Activated CD4-positive, alpha-beta T cell treated with anti-CD3 and anti-CD28 coated beads, Interleukin-2, Interleukin-6, amounts not matched to agents 100 ng/mL and 50 ng/mL, durations not matched to agents 16 hours and 8 hours (primary cell): ENCODE data around the gene TBC1D1.

Source experiments
- DNase-seq: peaks from one replicate; pipeline ENCODE4 v3.0.0-alpha.2; 2020

TBC1D1 gene

DNA sequence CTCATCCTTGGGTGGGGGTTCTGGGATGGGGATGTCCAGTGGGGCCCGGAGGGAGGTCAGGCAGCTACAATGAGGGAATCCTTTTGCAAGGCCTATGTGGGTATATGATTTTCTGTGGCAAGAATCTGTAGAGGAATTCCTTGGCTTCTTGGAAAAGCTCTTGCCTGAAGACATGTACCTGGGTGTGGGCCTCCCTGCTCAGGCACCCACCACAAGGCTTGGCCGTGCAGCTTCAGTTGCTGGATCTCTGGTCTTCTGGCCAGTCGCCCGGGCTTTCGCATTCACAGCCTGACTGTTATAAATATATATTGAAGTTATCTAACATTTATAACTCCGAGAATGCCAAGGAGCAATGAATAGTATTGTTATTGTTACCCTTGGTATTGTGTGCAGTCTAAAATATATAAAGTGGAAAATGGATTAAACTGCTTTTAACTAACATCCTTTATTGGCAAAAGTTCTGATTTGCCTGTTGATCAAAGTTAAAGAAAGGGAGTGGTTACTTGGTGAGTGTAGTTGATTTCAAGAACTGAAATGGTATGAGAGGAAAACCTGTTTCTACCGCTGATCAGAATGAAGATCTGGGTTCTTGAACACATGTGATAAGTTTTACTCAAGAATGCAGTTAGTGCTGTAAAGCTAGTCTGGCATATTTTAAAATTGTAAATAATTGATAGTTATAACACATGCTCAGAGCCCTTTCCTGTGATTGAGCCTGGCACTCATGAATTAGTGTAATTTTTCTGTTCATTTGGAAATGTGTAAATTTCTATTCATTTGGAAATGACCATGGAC lies 105.3 kb downstream of the TBC1D1 start:
- DNase-seq: no peak

DNA sequence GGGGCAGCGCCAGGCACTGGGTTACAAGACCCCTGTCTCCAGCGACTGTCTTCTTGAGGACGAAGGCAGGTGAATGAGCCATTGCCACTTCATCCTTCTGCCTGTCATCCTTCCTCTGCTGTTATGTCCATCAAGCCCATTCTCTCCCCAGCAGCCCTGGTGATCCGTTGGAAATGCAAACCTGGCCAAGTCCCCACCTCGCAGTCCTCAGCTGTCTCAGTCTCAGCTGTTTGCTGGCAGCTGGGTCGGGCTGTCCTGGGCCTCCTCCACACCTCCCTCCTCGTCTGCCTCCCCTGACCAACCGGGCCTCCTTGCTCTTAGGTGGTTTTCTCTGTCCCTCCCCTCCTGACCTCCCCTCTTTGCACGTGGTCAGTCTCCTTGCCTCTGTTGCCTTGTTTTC lies 107.3 kb downstream of the TBC1D1 start:
- DNase-seq: no peak

DNA sequence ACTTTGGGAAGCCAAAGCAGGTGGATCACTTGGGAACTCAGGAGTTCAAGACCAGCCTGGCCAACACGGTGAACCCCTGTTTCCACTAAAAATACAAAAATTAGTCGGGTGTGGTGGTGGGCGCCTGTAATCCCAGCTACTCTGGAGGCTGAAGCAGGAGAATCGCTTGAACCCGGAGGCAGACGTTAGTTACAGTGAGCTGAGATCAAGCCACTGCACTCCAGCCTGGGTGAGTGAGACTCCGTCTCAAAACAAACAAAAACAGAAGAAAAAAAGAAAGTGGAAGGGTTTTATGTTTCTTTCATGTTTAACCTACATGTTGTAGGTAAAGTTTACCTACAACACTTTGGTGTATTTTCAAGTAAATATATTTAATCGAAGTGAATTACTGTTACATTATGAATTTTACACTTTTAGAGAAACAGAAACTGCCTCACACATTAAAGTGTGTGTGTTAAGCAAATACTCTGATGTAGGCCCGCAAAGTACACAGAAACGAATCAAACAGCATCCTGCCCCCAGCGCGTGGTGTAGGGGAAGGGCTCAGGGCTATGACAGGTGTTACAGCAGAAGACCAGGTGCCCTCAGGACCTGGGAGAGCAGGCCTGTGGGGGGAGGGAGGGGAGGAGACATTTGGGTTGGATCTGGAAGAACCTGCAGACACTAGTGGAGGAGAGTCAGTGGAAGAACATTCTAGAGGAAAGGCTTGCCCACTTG lies 108.3 kb downstream of the TBC1D1 start:
- DNase-seq: no peak

DNA sequence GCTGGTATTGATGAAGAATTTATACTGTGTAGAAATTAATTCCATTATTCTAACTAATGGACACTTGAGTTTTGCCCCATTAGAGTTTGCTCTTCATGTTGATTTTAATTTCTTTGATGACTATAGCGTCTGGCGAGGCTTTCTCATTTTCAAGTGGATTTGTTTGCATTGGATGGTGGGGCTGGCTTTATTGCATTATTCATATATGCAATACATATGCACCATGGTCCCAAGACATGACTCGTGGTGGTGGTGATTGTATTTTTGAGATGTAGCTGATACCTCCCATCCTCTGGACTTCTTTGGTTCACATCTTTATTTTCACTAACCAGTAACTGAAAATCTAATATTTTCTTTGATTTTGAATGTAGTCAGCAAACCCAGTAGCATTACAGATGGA lies 109.1 kb downstream of the TBC1D1 start:
- DNase-seq: no peak

DNA sequence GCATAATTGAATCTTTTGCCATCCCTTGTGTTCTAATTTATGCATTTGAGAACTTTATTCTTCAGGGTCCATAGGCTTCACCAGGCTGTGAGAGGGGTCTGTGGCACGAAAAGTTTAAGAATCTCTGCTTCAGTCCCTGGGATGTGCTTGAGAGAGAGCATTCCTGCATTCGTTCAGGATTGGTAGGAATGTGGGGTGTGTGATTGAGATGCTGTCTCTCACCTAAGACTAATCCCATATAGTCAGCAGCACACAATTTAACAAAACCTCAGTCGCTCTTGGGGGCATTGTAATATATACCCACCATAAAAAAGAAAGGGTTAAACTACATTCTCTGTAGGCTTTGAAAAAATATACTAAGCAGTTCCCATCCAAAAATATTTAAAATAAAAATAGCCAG lies 111.0 kb downstream of the TBC1D1 start:
- no peak for DNase-seq

DNA sequence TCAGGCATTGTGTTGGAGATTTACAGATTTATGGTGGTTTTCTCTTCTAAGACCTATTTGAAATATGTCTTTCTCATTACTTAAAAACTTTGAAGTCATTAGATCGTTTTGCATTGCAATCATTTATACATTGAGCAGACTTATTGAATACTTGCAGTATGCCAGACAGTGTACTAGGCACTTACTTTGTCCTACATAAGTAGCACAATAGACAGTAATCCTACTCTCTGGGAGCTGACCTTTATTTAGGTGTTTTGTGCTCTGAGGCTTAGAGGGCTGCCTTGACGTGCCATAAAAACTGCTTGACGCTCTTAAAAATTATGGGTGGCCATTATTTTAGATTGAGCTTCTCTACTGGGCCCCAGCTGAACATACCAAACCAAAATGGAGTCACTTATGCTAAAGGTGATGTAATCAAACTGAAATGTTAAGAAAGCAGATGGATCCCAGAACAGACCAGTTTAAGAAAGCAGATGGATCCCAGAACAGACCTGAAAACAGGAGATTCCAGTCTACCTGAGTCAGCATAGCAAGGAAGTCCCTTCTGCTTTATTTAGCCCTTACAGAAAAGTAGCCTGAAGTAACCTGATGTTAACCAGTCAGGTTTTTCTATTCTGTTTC lies 111.7 kb downstream of the TBC1D1 start:
- no peak for DNase-seq

DNA sequence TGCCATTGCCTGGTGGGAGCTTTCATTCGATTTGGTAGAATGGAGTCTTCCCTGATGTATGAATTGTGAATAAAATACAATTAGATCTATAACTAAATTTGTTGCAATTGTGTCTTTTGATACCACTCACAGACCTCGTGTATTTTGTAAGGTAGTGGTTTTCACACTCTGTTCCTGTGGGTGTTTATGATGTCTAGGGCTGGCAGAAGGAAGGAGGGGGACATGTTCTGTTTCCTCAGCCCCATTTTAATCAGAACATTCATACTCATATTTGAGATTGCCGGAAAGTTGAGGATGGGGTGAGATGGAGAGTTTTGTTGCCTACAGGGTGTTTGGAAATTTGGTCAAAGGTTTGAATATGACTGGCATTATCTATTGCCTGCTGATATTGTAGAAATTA lies 112.2 kb downstream of the TBC1D1 start:
- no peak for DNase-seq

DNA sequence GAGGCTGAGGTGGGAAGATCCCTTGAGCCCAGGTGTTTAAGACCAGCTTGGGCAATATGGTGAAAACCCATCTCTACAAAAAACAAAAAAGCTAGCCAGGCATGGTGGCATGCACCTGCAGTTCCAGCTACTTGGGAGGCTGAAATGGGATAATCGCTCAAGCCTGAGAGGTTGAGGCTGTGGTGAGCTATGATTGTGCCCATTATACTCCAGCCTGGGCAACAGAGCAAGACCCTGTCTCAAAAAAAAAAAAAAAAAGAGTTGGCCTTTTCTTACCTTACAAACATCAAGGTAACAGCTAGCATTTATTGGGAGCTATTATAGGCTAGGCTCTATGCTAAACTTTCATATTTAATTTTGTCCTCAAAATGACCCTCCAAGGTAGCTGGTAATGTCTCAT lies 112.7 kb downstream of the TBC1D1 start:
- DNase-seq: no peak

DNA sequence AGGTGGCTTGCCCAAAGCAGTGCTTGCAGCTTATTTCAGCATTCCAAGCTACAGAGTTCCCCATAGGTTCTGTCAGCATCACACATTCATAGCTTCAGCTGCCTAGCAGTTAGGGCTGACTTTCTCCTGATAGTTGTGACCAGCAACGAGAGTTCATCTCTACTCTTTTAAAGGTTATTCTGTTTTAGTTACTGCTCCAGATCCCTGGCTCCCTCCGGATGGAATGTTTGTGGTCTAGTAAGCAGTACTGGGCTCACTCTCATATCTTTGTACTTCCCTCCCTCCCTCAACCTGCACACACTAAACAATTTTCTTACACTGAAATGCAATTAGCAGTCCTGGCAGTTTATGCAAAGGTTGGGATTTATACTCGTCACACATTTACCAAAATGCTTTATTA lies 113.2 kb downstream of the TBC1D1 start:
- no peak for DNase-seq

DNA sequence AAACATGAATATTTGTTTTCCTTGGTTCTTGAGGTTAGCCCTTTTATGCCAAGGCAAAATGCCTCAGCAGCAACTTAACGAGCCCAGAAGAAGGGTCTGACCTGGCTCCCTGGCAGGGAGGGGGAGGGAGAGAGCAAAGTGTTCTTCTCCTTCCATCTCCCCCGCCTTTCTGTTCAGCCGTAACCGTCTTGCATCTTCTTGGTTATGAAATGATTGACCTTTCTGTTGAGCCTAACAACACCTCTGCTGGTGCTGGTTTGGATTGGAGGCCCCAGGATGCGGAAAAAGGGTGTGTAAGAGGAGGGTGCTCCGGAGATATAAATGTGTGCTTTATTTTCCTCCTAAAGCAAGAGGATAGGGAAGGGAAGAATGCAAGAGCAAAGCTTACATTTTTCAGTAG lies 114.0 kb downstream of the TBC1D1 start:
- no peak for DNase-seq

DNA sequence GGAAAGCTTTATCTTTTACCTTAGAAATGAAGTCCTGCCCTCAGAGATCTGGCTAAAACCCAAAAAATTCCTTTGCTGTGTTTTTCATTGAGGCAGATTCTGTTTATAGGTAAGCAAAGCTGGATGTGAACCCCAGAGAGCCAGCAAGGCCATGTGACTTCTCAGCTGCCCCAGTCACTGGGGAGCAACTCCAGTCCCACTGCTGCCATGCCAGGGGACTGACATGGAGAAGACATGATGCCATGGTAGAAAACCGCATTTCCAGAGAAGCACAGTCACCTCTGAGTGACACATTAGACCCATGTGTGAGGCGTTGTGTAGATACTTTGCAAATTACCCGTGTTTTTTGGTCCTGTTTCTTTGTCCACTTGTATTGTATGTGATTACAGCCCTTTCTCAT lies 114.8 kb downstream of the TBC1D1 start:
- DNase-seq: no peak

DNA sequence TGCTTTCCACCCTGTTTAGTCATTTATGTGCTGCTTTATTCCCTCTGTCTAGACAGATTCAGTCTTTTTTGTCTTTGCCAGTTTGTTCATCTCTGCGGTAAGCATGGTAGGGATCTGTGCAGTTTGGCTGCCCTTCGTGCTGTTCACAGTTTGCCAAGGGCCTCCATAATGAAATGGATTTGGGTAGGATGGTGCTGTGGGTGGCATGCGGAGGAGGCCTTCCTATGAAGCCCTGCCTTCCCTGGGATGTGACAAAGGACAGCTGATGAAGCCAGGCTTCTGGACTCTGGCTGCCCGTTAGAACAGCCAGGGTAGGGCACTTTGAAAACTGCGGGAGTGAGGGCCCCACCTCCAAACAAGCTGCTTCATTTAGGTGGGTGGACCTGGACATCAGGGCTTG lies 116.8 kb downstream of the TBC1D1 start:
- DNase-seq: no peak

DNA sequence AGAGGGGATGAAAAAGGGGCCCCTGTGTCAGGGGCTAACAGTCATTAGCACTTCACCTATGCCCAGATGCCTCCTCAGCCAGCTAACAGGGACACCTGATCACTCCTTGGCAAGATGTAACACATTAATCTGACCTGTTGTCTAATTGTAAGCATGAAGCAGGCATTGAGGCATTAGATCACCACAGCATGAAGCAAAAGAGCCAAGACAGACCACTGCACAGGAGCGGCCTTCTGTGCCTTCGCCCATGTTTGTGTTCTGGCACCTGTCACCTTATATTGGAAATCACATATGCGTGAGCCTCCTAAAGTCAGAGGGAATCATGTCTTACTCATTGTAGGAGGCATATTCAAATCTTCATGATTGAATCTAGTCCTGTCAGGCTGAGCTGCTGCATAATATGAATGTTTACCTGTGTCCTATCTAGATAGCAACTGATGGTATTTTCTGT lies 117.7 kb downstream of the TBC1D1 start:
- no peak for DNase-seq

DNA sequence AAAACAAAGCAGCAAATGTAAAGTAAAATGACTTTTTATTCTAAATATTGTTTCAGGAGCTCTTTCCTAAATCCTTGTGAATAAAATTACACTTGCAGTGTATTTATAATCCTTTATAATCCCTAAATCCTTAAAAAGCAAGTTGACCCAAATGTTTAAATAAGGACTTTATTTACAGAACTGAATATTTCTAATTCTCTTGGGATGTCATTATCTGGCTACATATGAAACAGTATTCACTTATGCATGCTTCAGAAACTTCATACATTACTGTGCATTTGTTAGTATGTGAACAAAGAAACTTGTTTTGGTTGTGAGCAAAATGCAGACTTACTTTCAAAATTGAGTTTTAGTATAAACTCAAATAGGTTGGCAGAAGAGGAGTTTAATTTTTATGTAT lies 118.5 kb downstream of the TBC1D1 start:
- DNase-seq: no peak

DNA sequence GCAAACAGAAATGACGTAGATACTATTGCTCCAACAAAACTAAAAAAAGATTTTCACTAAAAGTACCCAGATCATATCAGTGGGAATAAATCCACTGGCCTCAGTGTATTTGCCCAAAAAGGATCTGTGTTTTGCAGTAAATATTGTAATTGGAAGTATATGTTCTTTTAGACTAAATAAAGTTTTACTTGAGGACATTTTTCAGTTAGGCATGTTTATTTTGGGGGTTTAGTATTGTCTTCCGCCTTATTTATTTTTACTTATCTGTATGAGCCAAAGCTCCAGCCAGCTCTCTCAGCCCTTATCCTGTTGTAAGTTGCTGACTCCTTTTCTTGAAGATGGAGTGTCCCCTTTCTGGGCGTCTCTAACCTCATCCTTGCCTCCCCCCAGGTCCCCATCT lies 119.1 kb downstream of the TBC1D1 start:
- no peak for DNase-seq

DNA sequence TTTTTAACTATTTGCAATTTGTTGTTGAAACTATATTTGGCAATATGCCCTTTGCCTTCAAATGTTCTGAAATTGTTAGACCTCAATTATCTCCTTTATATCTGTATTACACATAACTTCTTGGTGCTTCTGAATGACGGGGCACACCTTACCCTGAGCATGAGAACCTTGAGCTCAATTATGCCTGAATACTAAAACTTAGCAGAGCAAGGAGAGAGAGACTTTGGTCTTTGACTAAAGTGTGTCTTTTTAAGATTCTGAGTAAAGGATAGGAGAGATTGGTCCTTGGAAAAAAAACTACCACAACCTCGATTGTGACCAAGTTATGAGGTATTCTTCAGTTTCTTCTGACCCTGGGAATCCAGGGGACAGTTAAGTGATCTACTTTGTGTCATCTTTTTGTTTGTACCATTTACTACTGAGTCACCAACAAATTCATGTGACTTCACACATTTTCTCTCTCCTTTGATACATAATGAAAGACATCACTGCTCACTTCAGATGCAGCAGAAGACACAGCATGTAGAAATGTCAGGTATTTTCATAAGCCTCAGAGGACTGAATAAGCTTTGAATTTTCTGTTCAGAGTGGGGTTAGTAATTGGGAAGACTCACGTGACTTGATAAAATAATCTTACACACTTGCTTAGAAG lies 120.8 kb downstream of the TBC1D1 start:
- peak; percentile 3 for DNase-seq

DNA sequence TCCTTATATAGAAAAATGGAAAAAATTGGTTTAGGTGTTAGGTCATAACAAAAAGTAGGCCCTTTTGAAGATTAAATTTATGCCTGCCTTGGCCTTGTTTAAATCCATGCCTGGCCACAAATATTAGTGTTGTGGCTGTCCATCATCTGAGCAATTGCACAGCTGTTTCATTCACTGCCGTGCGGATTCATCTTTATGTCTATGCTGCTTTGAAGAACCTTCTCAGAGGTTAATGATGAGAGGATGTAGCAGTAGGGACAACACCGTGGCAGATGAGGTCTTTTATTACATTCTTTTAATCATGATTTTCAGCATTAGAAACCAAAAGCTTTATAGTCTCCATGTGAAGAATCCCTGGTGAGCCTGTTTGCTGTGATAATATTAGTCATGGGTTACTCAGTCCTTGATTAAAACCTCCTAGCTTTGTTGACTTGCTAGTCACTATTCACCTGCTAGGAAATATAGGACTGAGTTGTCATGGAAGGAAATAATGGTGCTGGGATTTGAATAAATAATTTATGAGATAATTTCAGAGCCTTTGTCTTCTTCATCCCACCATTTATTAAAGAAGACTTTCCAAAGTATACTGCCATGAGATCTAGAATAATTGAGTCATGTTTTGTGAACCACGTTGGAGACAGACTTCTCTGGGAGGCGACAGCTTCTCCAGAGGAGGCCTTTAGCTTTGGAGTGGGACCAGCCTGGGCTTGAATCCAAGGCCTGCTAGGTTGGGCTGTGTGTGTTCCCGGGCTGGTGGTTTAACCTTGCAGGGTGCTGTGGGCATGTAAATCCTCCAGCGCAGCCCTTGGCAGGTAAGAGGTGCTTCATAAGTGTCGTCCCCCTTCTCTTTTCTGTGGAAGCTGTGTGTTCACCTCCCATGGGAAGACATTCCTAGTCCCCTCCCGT lies 122.8 kb downstream of the TBC1D1 start:
- DNase-seq: no peak

DNA sequence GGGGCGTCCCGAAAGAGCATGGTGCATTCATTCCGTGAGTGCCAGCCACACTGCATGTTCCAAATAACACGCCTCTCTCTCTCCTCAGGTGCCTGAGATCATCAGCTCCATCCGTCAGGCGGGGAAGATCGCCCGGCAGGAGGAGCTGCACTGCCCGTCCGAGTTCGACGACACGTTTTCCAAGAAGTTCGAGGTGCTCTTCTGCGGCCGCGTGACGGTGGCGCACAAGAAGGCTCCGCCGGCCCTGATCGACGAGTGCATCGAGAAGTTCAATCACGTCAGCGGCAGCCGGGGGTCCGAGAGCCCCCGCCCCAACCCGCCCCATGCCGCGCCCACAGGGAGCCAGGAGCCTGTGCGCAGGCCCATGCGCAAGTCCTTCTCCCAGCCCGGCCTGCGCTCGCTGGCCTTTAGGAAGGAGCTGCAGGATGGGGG lies 123.6 kb downstream of the TBC1D1 start:
- no peak for DNase-seq

DNA sequence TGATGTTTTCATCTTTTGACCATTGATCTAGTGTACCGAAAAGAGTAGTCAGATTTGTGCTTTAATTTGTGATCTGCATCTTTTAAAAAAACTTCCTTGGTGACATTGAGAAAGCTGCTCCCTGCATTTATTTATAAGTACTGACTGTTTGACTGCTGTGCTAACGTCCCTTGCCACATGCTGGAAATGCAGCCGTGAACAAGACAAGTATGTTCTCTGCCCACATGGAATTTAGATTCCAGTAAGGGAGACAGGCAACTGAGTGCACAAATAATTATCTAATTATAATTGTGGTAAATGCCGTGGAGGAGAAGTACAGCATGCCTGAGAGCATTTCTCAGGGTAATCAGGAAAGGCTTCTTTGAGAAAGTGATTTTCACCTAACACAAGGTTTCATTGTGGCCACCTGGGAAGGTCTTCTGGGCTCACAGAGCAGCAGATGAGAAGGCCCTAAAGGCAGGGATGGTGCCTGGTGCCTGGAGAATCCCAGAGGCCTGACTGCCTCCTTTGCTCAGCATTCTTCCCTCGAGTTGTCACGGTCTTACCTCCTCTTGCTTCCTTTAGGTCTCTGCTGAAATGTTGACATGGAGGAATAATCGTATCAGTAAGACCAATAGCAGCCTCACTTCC lies 125.1 kb downstream of the TBC1D1 start:
- no peak for DNase-seq

DNA sequence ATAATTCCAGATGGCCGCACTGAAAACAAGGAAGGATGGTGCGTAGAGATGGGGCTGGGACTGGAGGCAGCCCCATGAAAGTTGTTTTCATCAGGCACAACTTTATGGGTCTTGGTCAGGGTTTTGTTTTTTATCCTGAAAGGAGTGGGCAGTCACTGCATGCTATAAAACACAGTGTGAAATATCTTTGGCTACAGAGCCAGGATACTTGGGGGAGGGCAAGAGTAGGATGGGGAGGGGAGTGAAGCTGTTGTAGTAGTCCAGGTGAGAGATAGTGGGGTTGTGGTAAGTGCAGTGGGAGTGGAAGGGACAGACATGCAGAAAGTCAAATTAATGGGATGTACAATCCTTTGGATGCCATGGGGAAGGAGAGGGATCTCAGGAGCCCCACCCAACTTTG lies 125.8 kb downstream of the TBC1D1 start:
- no peak for DNase-seq

DNA sequence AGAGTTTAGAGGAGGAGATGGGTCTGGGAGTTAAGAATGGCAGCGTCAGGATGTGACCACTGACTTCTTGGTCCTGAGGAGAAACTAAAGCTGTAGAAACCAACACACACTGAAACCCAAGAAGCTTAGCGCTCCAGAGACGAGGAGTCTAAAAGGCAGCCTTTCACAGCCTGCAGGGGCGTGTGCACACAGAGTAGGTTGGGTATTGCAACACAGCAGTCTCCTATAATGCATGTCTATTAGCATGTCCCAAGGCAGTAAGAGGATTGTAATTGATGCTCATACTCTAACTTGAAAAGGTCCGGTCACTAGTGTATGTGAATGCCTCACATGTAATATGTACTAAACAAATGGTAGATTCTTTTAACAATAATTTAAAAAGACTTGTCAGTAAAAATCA lies 126.7 kb downstream of the TBC1D1 start:
- no peak for DNase-seq

DNA sequence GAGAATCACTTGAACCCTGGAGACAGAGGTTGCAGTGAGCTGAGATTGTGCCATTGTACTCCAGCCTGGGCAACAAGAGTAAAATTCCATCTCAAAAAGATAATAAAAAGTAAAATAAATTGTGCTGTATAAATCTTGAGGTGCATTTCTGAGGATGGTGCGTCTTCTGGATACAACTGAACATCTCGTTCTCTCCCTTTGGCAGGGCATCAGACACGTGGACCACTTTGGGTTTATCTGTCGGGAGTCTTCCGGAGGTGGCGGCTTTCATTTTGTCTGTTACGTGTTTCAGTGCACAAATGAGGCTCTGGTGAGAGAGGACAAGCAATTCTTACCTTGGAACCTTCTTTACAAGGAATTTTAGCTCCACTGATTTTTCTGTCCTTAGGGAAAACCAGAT lies 129.5 kb downstream of the TBC1D1 start:
- no peak for DNase-seq
